GM18868 (cell line): ENCODE results near the gene UBXN6.

Experiments used
- ATAC-seq: cut with Tn5 transposase; IDR thresholded peaks from one replicate; pipeline ENCODE4 v1.9.1; 2021; ENCODE audit warnings: mild to moderate bottlenecking, moderate library complexity; ENCODE audit not compliant: unreplicated experiment

Gene UBXN6, protein sequence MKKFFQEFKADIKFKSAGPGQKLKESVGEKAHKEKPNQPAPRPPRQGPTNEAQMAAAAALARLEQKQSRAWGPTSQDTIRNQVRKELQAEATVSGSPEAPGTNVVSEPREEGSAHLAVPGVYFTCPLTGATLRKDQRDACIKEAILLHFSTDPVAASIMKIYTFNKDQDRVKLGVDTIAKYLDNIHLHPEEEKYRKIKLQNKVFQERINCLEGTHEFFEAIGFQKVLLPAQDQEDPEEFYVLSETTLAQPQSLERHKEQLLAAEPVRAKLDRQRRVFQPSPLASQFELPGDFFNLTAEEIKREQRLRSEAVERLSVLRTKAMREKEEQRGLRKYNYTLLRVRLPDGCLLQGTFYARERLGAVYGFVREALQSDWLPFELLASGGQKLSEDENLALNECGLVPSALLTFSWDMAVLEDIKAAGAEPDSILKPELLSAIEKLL

DNA sequence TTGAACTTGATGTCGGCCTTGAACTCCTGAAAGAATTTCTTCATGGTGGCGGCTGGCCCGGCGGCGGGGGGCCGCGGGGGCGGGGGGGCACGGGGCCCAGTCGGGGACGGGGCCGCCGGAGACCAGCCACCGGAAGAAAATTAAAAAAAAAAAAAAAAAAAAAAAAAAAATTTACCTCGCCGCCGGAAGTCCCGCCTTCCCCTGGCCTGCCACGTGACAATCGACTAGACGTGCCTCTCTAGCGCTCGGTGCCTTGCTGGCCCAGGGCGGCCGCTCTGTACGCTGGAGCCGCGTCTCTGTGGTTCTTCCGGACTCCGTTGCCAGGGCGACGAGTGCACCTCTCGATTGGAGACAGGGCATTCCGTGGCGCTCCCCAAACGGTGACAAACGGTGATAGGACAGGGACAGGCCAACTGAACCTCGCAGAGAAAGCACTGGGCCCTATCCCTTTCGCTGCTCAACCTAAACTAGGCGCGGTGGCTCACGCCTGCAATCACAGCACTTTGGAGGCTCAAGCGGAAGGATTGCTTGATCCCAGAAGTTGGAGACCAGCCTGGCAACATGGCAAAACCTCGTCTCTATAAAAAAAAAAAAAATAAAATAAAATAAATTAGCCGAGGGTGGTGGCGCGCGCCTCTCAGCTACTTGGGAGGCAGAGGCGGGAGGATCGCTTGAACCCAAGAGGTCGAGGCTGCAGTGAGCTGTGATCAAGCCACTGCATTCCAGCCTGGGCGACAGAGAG is at the start of gene UBXN6:
UBXN6 (minus strand) TSS at position 141 of the 742 bp plus-strand sequence; CDS start at position 44, 97 bp downstream.
- peak; percentile 91 for ATAC-seq

DNA sequence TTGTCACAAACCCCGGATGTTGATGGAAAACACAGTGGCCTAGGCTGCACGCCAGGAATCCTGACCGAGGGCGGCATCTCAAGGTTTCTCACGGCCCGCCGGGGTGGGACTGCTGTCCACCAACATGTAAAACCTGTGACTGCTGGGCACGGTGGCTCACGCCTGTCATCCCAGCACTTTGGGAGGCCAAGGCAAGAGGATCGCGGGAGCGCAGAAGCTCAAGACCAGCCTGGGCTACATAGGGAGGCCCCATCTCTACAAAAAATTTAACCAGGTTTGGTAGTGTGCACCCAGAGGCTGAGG is 49.5 kb upstream of the UBXN6 start:
- ATAC-seq, result no peak

DNA sequence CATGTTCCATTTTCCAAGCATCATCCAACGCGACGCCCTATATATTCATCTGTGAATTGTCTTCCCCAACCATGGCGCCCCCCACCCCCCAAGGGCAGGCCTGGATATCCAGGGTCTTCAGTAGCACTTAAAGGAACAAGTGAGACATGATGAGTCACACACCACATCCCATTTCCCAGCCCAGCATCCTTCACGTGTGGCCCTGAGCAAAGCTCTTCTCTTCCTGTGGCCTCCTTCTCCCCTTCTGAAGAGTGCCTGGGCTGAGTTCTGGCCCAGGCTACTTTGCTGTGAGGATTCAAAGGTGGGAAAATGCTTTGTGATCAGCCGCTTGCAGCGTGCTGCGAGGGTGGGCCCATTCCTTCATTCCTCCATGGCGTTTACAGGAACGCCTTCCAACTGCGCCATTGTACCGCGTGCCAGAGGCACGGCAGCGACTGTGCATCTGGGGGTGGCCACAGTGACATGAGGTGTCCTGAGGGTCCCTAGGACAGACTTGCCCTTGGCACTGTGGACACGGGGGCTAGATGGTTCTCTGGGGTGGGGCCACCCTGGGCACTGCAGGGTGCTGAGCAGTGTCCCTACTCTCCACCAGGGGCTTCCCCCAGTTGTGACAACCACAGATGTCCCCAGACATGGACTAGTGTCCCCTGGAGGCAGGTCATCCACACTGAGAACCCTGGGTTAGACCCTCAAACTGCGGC is 49.0 kb upstream of the UBXN6 start:
- ATAC-seq, result no peak

DNA sequence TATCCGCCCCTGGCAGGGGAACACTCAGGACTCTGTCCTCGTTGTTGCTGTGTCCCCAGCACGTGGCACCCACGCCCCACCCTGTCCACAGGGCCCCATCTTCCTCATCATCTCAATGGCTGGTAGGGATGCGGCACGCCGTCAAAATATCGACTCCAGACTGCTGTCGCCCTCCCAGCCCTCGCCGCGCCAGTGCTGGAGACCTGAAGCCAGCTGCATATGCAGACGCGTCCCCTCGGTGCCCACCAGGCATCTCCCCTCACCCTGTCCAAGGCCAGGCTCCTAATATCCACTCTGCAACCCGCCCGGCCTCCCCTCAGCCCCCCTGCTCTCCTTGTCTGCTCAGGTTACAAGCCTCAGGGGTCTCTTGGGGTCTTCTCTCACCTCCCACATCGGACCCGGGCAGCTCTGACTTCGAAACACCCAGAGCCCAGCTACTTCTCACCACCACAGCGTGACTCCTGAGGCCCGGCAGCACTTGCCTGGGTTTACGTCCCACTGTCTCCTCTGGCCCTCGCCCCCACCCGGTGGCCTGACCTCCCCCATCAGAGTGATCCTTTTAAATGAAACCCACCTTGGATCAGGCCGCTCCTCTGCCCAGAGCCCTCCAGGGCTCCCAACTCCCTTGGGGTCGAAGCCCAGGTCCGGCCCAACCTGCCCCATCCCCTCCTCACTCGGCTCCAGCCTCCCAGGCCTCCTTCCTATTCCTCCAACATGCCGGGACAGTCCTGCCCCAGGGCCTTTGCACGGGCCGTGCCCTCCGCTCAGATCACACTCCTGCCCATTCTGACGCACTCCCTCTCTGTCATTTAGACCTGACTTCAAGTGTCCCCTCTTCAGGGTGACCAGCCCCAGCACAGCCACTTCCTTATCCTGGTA is 48.2 kb upstream of the UBXN6 start:
- no peak for ATAC-seq

DNA sequence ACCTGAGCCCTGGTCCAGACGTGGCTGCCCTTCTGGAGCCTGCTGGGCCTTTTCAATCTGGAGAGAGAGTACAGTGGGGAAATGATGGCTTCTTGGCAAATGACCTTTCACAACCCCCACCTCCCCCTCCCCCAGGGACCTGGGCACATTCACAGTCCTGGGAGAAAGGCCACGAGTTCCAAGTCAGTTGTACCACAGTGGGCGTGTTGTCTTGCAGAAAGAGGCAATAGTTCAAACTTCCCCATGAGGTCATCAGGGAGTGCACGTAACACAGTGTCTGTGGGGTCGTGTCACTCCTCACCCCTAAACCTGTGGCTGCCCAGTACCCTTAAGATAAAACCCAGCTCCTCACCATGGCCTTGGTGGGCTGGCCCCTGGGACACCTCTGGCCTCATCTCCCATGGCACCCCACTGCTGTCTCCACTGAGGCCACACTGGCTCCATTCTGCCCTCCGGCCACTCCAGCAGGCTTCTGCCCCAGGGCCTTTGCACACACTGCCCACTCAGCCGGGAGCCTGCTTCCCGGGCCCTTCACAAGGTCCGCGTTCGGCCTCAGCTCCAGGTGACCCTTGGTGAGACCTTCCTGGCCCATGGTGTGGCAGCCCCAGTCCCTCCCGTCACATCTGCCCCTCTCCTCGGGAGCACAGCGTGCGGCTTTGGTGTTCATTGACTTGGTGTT is 47.4 kb upstream of the UBXN6 start:
- ATAC-seq, result no peak

DNA sequence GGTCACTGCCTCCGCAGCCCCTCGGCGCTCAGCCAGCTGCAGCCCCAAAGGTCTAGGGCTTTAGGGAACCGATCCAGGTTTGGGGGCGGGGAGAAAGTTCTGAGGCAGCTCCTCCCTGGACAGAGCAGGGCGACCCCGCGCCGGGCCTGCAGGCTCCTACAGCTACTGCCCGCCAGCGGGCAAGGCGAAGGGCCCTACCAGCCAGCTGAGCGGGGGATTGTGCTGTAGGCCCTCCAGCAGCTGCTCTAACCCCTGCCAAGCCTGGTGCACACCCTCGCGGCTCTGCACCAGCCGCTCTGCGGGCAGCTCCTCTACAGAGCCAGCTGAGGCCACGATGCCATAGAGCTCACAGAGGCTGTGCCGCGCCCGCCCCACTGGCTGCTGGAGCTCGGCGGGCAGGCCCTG is 46.7 kb upstream of the UBXN6 start:
- ATAC-seq, result no peak

DNA sequence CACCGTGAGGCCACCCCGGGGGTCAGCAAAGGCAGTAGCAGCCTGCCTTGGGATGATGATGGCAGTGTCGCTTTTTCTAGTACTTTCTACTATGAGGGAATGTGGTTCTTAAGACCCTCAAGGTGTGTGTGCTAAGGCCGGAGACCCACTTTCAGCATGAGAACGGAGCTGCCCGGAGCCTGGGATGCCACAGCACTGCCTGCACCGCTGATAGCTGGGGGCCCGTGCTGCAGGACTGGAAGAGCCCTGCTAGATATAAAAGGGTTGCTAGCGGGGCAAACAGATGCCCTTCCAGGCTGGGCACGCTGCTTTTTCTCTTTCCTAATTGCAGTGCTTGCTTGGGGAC is 46.2 kb upstream of the UBXN6 start:
- ATAC-seq, result no peak

DNA sequence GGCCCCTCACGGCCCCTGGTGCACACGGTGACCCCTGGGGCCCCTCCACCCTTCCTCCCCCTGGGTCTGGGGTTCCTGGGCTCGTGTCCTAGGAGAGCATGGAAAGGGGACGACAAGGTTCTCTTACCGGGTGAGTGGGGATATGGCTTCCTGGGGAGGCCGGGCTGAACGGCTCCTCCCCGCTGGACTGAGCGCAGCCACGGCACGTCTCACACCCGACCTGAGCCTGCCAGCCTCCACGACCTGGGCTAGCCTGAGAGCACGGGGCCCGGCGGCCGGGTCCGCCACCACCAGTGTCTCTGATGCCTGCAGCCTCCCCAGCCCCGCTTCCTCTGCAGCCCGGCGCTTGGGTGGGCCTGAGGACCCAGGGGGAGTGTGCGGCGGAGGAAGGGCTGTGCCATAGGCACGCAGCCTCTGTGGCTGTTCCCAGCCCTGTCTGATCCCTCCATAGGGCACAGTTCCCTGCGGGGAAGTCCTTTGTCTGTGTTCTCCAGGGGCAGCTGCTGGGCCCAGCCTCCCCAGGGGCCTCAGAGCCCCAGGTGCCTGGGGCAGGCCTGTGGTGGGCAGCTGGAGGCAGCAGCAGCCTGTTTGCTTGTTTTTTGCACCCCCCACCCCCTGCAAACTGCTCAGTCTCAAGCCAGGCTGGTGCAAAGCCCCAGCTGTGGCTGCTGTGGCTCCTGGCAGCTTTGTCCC is 45.7 kb upstream of the UBXN6 start:
- no peak for ATAC-seq

DNA sequence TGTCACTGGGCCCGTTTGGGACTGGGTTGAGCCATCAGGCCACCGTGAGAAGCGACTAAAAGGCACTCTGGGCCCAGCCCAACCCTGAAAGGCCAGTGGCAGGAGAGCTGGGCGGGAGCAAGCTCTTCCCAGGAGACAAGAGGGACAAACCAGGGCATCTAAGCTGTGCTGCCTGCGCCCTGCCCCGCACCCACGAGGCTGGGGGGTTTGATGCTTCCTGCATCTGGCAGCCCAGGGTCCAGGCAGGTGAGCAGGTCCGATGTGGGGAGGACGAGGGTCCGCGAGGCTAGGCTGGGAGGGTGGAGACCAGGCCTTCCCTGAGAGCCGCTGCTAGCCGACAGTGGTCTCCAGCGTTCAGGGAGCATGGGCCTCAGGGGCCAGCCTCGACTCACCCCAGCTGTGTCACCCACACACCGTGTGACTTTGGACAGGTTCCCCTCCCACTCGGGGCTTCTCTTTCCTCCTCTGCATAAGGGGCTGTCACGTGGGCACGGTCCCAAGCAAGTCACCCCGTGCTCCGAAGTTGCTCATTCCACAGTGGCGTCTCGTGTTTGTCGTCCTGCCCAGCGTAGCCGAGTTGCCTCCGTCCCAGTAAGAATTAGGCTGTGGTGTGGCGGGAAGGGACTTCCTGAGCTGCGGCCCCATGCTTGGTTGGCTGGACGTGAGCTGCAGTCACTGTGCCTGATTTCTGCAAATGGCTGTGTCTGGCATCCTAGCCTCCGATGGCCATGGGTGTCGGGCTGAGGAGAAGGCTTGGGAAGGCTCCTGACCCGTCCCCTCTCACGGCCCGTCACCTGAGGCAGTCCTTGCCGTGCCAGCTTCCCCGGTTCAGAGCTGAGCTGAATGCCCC is 44.9 kb upstream of the UBXN6 start:
- ATAC-seq, result no peak

DNA sequence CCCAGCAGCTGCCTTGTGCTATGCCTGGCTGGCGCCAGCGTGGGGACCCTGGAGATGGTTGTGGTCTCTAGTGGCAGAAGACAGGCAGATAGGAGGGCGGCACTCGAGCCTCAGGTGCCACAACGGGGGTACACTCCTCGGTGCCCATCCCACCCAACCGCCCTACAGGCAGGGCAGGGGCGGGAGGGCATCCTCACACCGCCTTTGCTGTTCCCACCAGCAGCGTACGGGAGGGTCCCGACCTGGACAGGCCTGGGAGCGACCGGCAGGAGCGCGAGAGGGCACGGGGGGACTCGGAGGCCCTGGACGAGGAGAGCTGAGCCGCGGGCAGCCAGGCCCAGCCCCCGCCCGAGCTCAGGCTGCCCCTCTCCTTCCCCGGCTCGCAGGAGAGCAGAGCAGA is 44.1 kb upstream of the UBXN6 start:
- ATAC-seq, result no peak

DNA sequence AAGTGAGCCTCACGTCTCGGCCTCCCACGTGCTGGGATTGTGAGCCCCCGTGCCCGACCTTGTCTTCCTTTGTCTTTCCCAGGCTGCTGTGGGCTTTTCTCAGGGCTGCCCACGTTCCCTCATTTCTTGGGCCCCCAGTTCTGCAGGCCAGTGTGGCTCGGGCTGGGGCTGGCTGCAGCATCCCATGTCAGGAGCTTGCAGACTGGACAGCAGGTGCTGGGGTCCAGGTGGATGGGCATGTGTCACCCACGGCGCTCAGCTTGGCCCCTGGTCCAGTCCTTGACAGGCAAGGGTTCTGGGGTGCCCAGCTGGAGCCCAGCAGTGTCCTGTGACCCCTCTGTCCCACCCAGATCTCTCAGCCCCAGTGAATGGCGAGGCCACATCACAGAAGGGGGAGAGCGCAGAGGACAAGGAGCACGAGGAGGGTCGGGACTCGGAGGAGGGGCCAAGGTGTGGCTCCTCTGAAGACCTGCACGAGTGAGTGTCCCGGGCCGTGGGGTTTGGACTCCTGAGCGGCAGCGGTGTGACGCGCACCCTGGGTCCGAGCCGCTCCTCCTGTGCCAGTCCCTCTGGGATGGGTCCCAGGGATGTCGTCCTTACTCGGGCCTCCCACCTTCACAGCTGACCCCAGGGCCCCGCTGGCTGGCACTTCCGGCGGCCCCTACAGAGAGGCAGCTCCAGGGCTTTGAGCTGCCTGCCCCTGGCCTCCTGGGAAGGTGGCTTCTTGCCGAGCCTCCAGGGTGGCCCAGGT is 43.4 kb upstream of the UBXN6 start:
- no peak for ATAC-seq

DNA sequence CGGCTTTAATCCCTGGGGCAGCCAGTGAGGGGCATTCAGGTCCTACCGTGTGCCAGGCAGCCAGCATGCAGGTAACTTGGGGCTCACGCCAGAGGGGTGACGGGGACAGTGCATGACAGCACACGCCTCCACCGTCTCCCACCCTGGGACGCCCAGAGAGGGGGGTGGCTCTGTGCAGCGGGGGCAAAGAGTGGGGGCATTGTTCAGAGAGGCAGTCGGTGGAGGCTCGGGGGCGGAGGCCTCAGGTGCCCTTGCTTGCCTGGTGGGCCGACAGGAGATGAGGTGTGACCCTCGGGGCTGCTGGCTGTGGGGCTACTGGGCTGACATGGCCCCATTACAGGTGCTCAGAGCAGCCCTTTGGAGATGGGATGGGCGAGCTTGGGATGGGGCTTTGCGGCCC is 42.3 kb upstream of the UBXN6 start:
- ATAC-seq, result no peak

DNA sequence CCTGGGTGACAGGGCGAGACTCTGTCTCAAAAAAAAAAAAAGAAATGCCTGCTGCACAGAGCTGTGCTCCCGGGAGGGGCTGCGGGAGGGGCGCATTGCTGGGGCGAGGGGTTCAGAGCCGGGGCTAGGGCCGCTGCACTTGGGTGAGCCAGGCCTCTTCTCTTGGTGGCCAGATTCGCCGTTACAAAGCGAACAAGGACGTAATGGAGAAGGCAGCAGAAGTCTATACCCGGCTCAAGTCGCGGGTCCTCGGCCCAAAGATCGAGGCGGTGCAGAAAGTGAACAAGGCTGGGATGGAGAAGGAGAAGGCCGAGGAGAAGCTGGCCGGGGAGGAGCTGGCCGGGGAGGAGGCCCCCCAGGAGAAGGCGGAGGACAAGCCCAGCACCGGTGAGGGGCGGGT is 41.7 kb upstream of the UBXN6 start:
- no peak for ATAC-seq

DNA sequence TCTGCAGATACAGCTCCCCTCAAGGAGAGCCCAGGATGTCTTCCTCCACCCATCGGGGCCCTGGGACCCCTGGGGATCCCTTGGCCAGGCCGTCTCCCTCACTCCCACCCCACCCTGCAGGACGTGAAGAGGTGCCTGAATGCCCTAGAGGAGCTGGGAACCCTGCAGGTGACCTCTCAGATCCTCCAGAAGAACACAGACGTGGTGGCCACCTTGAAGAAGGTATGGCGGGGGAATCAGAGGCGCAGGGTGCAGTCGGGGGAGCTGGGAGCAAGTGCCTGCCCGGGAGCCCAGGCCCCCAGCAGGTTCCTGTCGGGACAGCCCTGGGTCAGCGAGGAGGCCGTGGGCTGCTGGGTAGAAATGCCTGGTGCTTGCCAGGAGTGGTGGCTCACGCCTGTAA is 41.1 kb upstream of the UBXN6 start:
- ATAC-seq, result no peak

DNA sequence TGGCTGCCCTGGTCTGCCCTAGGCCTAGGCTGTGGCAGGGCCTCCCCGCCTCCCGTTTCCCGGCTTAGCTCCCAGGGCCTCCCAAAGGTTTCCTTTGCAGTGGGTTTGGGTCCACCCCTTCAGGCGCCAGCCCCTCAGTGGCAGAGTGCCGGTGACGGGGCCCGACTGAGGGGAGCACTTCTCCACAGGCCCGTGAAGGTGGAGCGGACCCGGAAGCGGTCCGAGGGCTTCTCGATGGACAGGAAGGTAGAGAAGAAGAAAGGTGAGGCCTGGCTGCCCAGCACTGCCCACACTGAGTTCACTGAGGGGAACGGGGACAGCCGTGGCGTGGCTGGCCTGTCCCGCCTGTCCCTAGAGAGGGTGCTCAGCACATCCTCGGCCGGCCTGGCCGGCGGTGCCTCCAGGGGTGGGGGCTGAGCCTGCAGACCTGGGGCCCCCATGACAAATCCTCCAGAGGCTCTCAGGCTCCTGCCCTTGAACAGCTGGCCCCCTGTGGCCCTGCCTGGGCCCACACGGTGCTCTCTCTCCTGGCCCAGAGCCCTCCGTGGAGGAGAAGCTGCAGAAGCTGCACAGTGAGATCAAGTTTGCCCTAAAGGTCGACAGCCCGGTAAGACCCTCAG is 40.3 kb upstream of the UBXN6 start:
- ATAC-seq, result no peak

DNA sequence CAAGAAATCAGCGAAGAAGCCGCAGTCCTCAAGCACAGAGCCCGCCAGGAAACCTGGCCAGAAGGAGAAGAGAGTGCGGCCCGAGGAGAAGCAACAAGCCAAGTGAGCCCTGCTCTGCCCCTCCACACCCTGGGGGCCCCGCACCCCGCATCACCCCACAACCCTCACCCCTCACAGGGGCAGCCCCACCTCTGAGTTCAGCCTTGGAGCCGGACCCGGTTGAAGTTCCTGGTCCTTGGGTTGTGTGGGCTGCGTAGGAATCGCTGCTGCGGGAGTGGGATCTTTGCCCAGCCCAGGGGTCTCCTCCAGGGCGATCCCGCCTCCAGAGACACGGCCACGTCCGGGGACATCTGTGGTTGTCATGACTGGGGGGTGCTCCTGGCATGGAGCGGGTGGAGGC is 38.7 kb upstream of the UBXN6 start:
- no peak for ATAC-seq

DNA sequence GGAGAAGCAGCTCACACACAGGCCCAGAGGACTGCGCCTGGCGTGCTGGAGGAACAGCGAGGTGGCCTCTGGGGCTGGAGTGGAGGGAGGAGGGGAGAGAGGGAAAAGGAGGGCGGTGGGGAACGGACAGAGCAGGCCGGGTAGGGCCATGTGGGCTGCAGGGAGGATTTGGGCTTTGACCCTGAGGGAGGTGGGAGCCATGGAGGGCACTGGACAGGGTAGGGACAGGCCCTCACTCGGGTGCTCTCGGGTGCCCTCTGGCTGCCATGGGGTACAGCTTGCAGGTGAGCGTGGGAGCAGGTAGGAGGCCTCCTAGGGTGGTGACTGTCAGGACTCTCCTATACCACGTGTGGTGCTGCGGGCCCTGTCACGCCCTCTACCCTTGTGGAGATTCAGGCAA is 37.9 kb upstream of the UBXN6 start:
- no peak for ATAC-seq

DNA sequence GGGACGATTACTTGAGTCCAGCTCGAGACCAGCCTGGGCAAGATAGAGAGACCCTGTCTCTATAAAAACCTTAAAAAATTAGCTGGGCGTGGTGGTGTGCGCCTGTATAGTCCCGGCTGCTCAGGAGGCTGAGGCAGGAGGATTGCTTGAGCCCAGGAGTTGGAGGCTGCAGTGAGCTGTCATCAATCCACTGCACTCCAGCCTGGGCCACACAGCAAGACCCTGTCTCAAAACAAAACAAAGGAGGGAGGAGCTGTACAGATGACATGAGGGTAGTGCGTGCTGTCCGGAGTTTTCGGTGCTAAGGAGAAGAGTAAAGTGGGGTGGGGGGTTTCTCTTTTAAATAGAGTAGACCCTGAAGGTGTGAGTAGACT is 37.1 kb upstream of the UBXN6 start:
- ATAC-seq, result no peak
